ENCODE data around the gene NFATC3.

NFATC3 gene

GRCh38 chr16:68267612-68268405 is 182.6 kb downstream of the NFATC3 start:
- DNase-seq (ENCODE audit: low read depth in 3 of 3, low spot score in 1 of 3): no peak

GRCh38 chr16:68269793-68270192 is 184.6 kb downstream of the NFATC3 start:
- DNase-seq (ENCODE audit: low read depth in 3 of 3, low spot score in 1 of 3): no peak

GRCh38 chr16:68270353-68270752 is 185.2 kb downstream of the NFATC3 start:
- DNase-seq (ENCODE audit: low read depth in 3 of 3, low spot score in 1 of 3): no peak

GRCh38 chr16:68272507-68273209 is 187.5 kb downstream of the NFATC3 start:
- no peak for DNase-seq (ENCODE audit: low read depth in 3 of 3, low spot score in 1 of 3)

- no peak for DNase-seq (ENCODE audit: low read depth in 3 of 3, low spot score in 1 of 3)
These were observed 188.3 kb downstream of the NFATC3 start for GRCh38 chr16:68273459-68273858.

GRCh38 chr16:68273896-68274295 is 188.7 kb downstream of the NFATC3 start:
- DNase-seq (ENCODE audit: low read depth in 3 of 3, low spot score in 1 of 3): no peak

- no peak for DNase-seq (ENCODE audit: low read depth in 3 of 3, low spot score in 1 of 3)
These were observed 189.3 kb downstream of the NFATC3 start for GRCh38 chr16:68274441-68274840.

GRCh38 chr16:68275611-68276191 is 190.5 kb downstream of the NFATC3 start:
- DNase-seq (ENCODE audit: low read depth in 3 of 3, low spot score in 1 of 3): no peak

GRCh38 chr16:68276223-68276622 is 191.1 kb downstream of the NFATC3 start:
- no peak for DNase-seq (ENCODE audit: low read depth in 3 of 3, low spot score in 1 of 3)

Measured in stimulated activated CD4-positive, alpha-beta T cell treated with anti-CD3 and anti-CD28 coated beads, TNF-alpha, amount 100 ng/mL, for 1 hour (primary cell).